Neural cell (in vitro differentiated cells): ENCODE results near the gene ERP44. TPM values are rescaled to one million over a fixed set of nuclear protein-coding genes. Genes with fewer than 3 reads are reported as not detected.

Experiments used
- H2AFZ ChIP-seq: fragments of 200-600, 300-800 bp; sonication (generic), shearing (Covaris generic); 2 replicates; pipeline ENCODE4 v1.6.0; 2014; ENCODE audit warnings: low read depth, mild to moderate bottlenecking, antibody characterized with exemption, low read length, moderate library complexity
- H3F3A ChIP-seq: fragments of 200-600 bp; shearing (Covaris generic); 2 replicates; pipeline ENCODE4 v1.6.1; 2016; ENCODE audit warnings: mild to moderate bottlenecking, moderate library complexity, mixed read lengths, antibody characterized with exemption, low read length; ENCODE audit not compliant: insufficient read depth, poor library complexity, severe bottlenecking
- H3K27ac ChIP-seq: fragments of 200-600, 300-800 bp; sonication (generic), shearing (Covaris generic); 2 replicates; pipeline ENCODE4 v1.5.1; 2014; ENCODE audit warnings: mild to moderate bottlenecking, low read length, moderate library complexity
- H3K27me3 ChIP-seq: fragments of 300-800, 200-600 bp; sonication (generic), shearing (Covaris generic); 2 replicates; pipeline ENCODE4 v1.6.0; 2014; ENCODE audit warnings: mild to moderate bottlenecking, low read depth, low read length, moderate library complexity; ENCODE audit not compliant: insufficient read depth
- H3K36me3 ChIP-seq: fragments of 300-800, 200-600 bp; sonication (generic), shearing (Covaris generic); 2 replicates; pipeline ENCODE4 v1.5.1; 2014; ENCODE audit warnings: mild to moderate bottlenecking, antibody characterized with exemption, low read length, moderate library complexity; ENCODE audit not compliant: insufficient read depth
- H3K4me2 ChIP-seq: fragments of 300-800, 200-600 bp; sonication (generic), shearing (Covaris generic); 2 replicates; pipeline ENCODE4 v1.6.0; 2014; ENCODE audit warnings: mild to moderate bottlenecking, low read length
- H3K4me3 ChIP-seq: fragments of 300-800, 200-600 bp; sonication (generic), shearing (Covaris generic); 2 replicates; pipeline ENCODE4 v1.5.1; 2014; ENCODE audit warnings: mild to moderate bottlenecking, low read length, moderate library complexity
- H3K79me2 ChIP-seq: fragments of 200-600 bp; shearing (Covaris generic); replicated peaks from 2 replicates; pipeline ENCODE4 v1.6.0; 2014; ENCODE audit warnings: mild to moderate bottlenecking, low read length, moderate library complexity; ENCODE audit not compliant: insufficient read depth
- H3K9ac ChIP-seq: fragments of 300-800, 200-600 bp; sonication (generic), shearing (Covaris generic); 2 replicates; pipeline ENCODE4 v1.6.1; 2016; ENCODE audit warnings: mild to moderate bottlenecking, low read length, mixed read lengths
- H3K9me2 ChIP-seq: fragments of 200-600 bp; shearing (Covaris generic); 2 replicates; pipeline ENCODE4 v1.6.1; 2016; ENCODE audit warnings: mild to moderate bottlenecking, low read length, mixed read lengths; ENCODE audit not compliant: insufficient read depth
- H3K9me3 ChIP-seq: fragments of 200-600, 300-800 bp; sonication (generic), shearing (Covaris generic); 2 replicates; pipeline ENCODE4 v1.6.1; 2016; ENCODE audit warnings: mild to moderate bottlenecking, mixed run types, low read length, moderate library complexity, mixed read lengths
- H4K20me1 ChIP-seq: fragments of 200-600 bp; shearing (Covaris generic); 2 replicates; pipeline ENCODE4 v1.6.1; 2016; ENCODE audit warnings: mild to moderate bottlenecking, mixed run types; ENCODE audit not compliant: insufficient read depth
- CTCF ChIP-seq: fragments of 450-650 bp; IDR thresholded peaks from 2 replicates; pipeline ENCODE4 v1.5.1; 2014; ENCODE audit warnings: antibody characterized with exemption, mild to moderate bottlenecking, moderate library complexity; ENCODE audit not compliant: poor library complexity, severe bottlenecking
- EP300 ChIP-seq: fragments of 450-650 bp; conservative IDR thresholded peaks from 2 replicates; pipeline ENCODE4 v1.6.1; 2014; ENCODE audit warnings: antibody characterized with exemption, mild to moderate bottlenecking, moderate library complexity; ENCODE audit not compliant: poor library complexity, severe bottlenecking
- EZH2 ChIP-seq: fragments of 200-600, 300-800 bp; shearing (Covaris generic), sonication (generic); IDR thresholded peaks from 2 replicates; pipeline ENCODE4 v1.6.1; 2014; ENCODE audit warnings: antibody characterized with exemption, low read length, borderline replicate concordance, mild to moderate bottlenecking; ENCODE audit not compliant: insufficient read depth, poor library complexity, severe bottlenecking
- MXI1 ChIP-seq: fragments of 450-650 bp; conservative IDR thresholded peaks from 2 replicates; pipeline ENCODE4 v1.6.1; 2014; ENCODE audit warnings: antibody characterized with exemption, mild to moderate bottlenecking; ENCODE audit not compliant: poor library complexity, severe bottlenecking
- POLR2AphosphoS5 ChIP-seq: IDR thresholded peaks from 2 replicates; pipeline ENCODE4 v1.6.1; 2012
- RAD21 ChIP-seq: fragments of 450-650 bp; conservative IDR thresholded peaks from 2 replicates; pipeline ENCODE4 v1.6.1; 2014; ENCODE audit warnings: antibody characterized with exemption, mild to moderate bottlenecking, moderate library complexity
- REST ChIP-seq: IDR thresholded peaks from 2 replicates; pipeline ENCODE4 v1.6.1; 2012; ENCODE audit warnings: borderline replicate concordance
- TAF1 ChIP-seq: IDR thresholded peaks from 2 replicates; pipeline ENCODE4 v1.6.1; 2012; ENCODE audit warnings: low read depth
- polyA plus RNA-seq: library from polyadenylated mRNA; depleted of rRNA; stranded (reverse); fragments of >200 nt; gene quantifications from 2 replicates; pipeline ENCODE4 v1.2.3, GENCODE V29; 2014

Gene ERP44
- polyA plus RNA-seq, 1 donor from 2014 or later: 30.6 TPM

- no peaks in the 10 kb centered on the region for H3K79me2 ChIP-seq
- H3K27me3 ChIP-seq: no peaks in the 10 kb centered on the region
- no peaks in the 10 kb centered on the region for H3K36me3 ChIP-seq
- no peak for TF ChIP-seq CTCF
- no peak overlapping the region for H3K9ac ChIP-seq
- H2AFZ ChIP-seq: no peak overlapping the region
- H4K20me1 ChIP-seq: no peaks in the 10 kb centered on the region
- no peak overlapping the region for H3K27ac ChIP-seq
- no peaks in the 10 kb centered on the region for H3K9me2 ChIP-seq
- no peak overlapping the region for H3K4me3 ChIP-seq
- H3K9me3 ChIP-seq: no peaks in the 10 kb centered on the region
- no peaks in the 10 kb centered on the region for H3F3A ChIP-seq
- H3K4me2 ChIP-seq: no peak overlapping the region
Measured at GRCh38 chr9:99977033-99977792, 121.6 kb downstream of the ERP44 start.

GRCh38 chr9:99973455-99973854, 125.3 kb downstream of the ERP44 start:
- Histone ChIP-seq H2AFZ (no peak overlapping the region), H4K20me1 (no peaks in the 10 kb centered on the region), H3K4me2 (no peak overlapping the region), H3K4me3 (no peak overlapping the region), H3K27me3 (no peaks in the 10 kb centered on the region), H3K79me2 (no peaks in the 10 kb centered on the region), H3K9me3 (no peaks in the 10 kb centered on the region), H3K27ac (no peak overlapping the region), H3K9ac (no peak overlapping the region), H3F3A (no peaks in the 10 kb centered on the region), H3K9me2 (no peaks in the 10 kb centered on the region), H3K36me3 (no peaks in the 10 kb centered on the region)
- no peak for TF ChIP-seq REST
- TF ChIP-seq TAF1: no peak
- TF ChIP-seq EP300: no peak
- TF ChIP-seq EZH2: no peak
- TF ChIP-seq POLR2AphosphoS5: no peak

GRCh38 chr9:99971410-99971809, 127.4 kb downstream of the ERP44 start:
- Histone ChIP-seq H3K4me2 (no peak overlapping the region), H3K9ac (no peak overlapping the region), H4K20me1 (no peaks in the 10 kb centered on the region), H3K9me2 (no peaks in the 10 kb centered on the region), H3K27ac (no peak overlapping the region), H3K36me3 (no peaks in the 10 kb centered on the region), H3K4me3 (no peak overlapping the region), H3K9me3 (no peaks in the 10 kb centered on the region), H3K27me3 (no peaks in the 10 kb centered on the region), H3K79me2 (no peaks in the 10 kb centered on the region), H3F3A (no peaks in the 10 kb centered on the region), H2AFZ (no peak overlapping the region)
- no peak for TF ChIP-seq TAF1
- TF ChIP-seq POLR2AphosphoS5: no peak
- no peak for TF ChIP-seq REST
- no peak for TF ChIP-seq MXI1
- no peak for TF ChIP-seq EP300
- no peak for TF ChIP-seq RAD21
- TF ChIP-seq EZH2: no peak
